Retinal pigment epithelial cell (primary cell): Measurements from ENCODE around the gene TRPC4.

ENCODE experiments used
- DNase-seq: peaks from one replicate; pipeline ENCODE4 v3.0.0-alpha.2; 2010; ENCODE audit warnings: low read depth
- H3K4me3 ChIP-seq: 2 replicates; pipeline ENCODE4 v1.5.1; 2011; ENCODE audit warnings: mild to moderate bottlenecking, low read length, control low read depth, moderate library complexity
- TF ChIP-seq, protein P1 (sequence below): conservative IDR thresholded peaks from 2 replicates; pipeline ENCODE4 v1.5.1; 2011; ENCODE audit warnings: low read depth, low read length, control low read depth, inconsistent platforms

TRPC4 gene

GRCh38 chr13:37905736-37906135, 36.2 kb upstream of the TRPC4 start:
- TF ChIP-seq, protein P1, sequence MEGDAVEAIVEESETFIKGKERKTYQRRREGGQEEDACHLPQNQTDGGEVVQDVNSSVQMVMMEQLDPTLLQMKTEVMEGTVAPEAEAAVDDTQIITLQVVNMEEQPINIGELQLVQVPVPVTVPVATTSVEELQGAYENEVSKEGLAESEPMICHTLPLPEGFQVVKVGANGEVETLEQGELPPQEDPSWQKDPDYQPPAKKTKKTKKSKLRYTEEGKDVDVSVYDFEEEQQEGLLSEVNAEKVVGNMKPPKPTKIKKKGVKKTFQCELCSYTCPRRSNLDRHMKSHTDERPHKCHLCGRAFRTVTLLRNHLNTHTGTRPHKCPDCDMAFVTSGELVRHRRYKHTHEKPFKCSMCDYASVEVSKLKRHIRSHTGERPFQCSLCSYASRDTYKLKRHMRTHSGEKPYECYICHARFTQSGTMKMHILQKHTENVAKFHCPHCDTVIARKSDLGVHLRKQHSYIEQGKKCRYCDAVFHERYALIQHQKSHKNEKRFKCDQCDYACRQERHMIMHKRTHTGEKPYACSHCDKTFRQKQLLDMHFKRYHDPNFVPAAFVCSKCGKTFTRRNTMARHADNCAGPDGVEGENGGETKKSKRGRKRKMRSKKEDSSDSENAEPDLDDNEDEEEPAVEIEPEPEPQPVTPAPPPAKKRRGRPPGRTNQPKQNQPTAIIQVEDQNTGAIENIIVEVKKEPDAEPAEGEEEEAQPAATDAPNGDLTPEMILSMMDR: no peak
- H3K4me3 ChIP-seq: no peak overlapping the region
- DNase-seq: no peak

DNA sequence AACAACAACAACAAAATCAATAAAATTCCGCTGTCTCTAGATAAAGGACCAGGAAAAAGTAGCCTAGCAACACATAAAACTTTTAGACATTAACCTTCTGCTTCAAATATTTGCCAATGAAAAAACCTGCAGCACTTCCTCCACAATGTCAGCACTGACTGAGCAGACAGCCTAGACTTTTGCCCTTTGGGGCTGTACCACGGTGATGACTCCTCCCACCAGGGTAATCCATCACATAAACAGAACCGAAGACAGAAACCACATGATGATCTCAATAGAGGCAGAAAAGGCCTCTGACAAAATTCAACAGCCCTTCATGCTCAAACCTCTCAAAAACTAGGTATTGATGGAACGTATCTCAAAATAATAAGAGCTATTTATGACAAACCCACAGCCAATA, 30.2 kb upstream of the TRPC4 start:
- no peak for DNase-seq
- H3K4me3 ChIP-seq: no peak overlapping the region
- TF ChIP-seq, protein P1: no peak

- DNase-seq: no peak
- TF ChIP-seq, protein P1: no peak
- no peak overlapping the region for H3K4me3 ChIP-seq
These were observed 23.7 kb upstream of the TRPC4 start for GRCh38 chr13:37893321-37893720.

- TF ChIP-seq, protein P1: no peak
- DNase-seq: no peak
- H3K4me3 ChIP-seq: no peak overlapping the region
These were observed 20.2 kb upstream of the TRPC4 start for GRCh38 chr13:37889820-37890219.

GRCh38 chr13:37889102-37889501, 19.5 kb upstream of the TRPC4 start:
- H3K4me3 ChIP-seq: no peak overlapping the region
- DNase-seq: no peak
- TF ChIP-seq, protein P1: no peak

DNA sequence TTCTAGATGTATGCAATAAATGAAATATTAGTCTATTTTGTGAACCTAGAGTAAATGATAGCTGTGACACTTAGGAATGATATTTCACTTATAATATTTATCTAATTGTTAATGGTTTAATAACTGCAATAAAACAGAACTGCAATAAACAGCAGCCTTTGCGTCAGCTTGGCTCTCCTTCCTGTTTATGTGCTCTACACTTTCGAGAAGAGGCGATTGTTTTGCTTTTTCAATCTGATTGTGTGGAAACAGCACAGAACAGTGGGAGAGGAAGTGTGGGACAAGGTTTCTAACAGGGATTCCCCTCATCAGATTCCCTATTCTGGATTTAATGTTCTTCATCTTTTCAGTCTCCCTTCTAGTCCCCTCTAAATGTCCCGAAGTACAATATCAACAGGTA, 17.3 kb upstream of the TRPC4 start:
- TF ChIP-seq, protein P1: no peak
- no peak for DNase-seq
- H3K4me3 ChIP-seq: no peak overlapping the region

- H3K4me3 ChIP-seq: no peak overlapping the region
- TF ChIP-seq, protein P1: no peak
- peak; percentile 33 for DNase-seq
These were observed 15.1 kb upstream of the TRPC4 start for GRCh38 chr13:37884674-37885073.
